ENCODE data around the gene S100A5. TPM values are rescaled to one million over a fixed set of nuclear protein-coding genes. Genes with fewer than 3 reads are reported as not detected.

S100A5 gene
- polyA plus RNA-seq, 2 of the 4 experiments (the other 2 are of a cell fraction) = 0.45 to 0.68 TPM

DNA sequence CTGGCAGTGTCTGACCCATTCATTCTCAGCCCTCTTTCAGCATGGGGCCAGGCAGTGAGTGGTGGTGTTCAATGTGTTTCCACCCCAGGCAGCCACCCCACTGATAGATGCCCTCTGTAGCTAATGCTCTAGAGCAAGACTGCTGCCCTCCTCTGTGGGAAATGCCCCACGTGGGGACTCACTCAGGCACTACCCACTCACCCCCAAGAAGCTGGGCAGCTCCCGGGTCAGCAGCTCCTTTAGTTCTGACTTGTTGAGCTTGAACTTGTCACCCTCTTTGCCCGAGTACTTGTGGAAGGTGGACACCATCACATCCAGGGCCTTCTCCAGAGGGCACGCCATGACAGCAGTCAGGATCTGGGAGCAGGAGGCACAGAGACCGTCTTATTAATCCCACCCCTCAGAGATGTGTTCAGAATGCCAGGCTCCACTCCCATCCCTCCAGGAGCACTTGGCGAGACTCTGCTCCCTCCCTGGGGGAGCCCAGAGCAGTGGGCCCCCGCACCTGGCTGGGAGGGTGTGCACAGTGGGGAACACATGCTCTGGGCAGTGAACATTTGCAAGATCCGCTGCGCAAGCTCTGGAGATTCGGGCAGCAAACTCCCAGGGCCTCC lies 3.8 kb upstream of the S100A5 start:
- ChIA-PET POLR2A (interaction anchor here (0.5 to 6.8 kb wide), 11 partner anchors 10 to 446 kb away, joined by 3 to 114 read pairs (median 4); partner anchors contain the start of genes CHTOP, INTS3, RPS27 and S100A2), CTCF (interaction anchor here (0.7 to 16.2 kb wide), 8 partner anchors 11 to 55 kb away, joined by 3 to 141 read pairs (median 22); partner anchors contain the start of genes S100A2 and S100A6)
- no peak for FAIRE-seq
- TF ChIP-seq JUN (IDR thresholded peaks at IDR 0.05) = no peak; a peak in 1 of 5 replicates
- TF ChIP-seq, protein P1, sequence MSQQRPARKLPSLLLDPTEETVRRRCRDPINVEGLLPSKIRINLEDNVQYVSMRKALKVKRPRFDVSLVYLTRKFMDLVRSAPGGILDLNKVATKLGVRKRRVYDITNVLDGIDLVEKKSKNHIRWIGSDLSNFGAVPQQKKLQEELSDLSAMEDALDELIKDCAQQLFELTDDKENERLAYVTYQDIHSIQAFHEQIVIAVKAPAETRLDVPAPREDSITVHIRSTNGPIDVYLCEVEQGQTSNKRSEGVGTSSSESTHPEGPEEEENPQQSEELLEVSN (IDR thresholded peaks at IDR 0.05; ENCODE audit: borderline replicate concordance, low read depth) = 0 out of 2 replicates have a peak, but pooled peaks have one; percentile 7
- DNase-seq (ENCODE audit: low read depth in 1 of 2, low spot score in 1 of 2) = no peak
- ATAC-seq = peak; percentile 0 to 1; a peak in 2 of 6 replicates
- H3K9me3 ChIP-seq = no peaks in the 10 kb centered on the region
- H3K4me2 ChIP-seq = peak overlapping the region; percentile 99
- peaks cover 88% of the 10 kb centered on the region for H3K4me1 ChIP-seq
- peak overlapping the region; percentile 96 to 97 for H3K27ac ChIP-seq
- WGBS (ENCODE audit: missing lambda C conversion rate) = 8% methylated on average over 10 of the region's 10 CpGs
- peak overlapping the region; percentile 62 for H3K4me3 ChIP-seq

DNA sequence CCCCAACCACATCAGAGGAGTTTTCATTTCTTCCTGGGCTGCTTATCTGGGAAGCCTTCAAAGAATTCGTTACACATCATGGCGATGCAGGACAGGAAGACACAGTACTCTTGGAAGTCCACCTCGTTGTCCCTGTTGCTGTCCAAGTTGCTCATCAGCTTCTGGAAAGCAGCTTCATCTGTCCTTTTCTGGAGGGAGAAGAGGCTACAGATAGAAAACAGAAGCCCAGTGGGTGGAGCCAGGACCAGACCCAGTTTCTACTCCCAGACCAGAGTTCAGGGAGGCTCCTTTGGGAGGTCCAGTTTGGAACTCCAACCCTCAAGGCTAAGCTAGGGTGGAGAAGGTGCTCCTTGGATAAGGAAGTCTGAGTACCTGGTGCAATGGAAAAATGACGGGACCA lies 3.0 kb upstream of the S100A5 start:
- Histone ChIP-seq H3K4me3 (peak overlapping the region; percentile 62), H3K4me2 (peak overlapping the region; percentile 99), H3K4me1 (peaks cover 82% of the 10 kb centered on the region), H3K27ac (peak overlapping the region; percentile 96 to 97), H3K9me3 (no peaks in the 10 kb centered on the region)
- TF ChIP-seq NFE2L2 (conservative IDR thresholded peaks at IDR 0.05; ENCODE audit: low read length) = no peak
- no peak for TF ChIP-seq ESRRA (IDR thresholded peaks at IDR 0.05; ENCODE audit: borderline replicate concordance, low read length)
- TF ChIP-seq, protein P2, sequence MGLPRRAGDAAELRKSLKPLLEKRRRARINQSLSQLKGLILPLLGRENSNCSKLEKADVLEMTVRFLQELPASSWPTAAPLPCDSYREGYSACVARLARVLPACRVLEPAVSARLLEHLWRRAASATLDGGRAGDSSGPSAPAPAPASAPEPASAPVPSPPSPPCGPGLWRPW (IDR thresholded peaks at IDR 0.05) = no peak
- TF ChIP-seq, protein P3, sequence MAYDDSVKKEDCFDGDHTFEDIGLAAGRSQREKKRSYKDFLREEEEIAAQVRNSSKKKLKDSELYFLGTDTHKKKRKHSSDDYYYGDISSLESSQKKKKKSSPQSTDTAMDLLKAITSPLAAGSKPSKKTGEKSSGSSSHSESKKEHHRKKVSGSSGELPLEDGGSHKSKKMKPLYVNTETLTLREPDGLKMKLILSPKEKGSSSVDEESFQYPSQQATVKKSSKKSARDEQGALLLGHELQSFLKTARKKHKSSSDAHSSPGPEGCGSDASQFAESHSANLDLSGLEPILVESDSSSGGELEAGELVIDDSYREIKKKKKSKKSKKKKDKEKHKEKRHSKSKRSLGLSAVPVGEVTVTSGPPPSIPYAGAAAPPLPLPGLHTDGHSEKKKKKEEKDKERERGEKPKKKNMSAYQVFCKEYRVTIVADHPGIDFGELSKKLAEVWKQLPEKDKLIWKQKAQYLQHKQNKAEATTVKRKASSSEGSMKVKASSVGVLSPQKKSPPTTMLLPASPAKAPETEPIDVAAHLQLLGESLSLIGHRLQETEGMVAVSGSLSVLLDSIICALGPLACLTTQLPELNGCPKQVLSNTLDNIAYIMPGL (CRISPR knock-in tag; IDR thresholded peaks at IDR 0.05; ENCODE audit: borderline replicate concordance) = no peak
- TF ChIP-seq CBX2 (IDR thresholded peaks at IDR 0.05; ENCODE audit: borderline replicate concordance, low read depth) = no peak
- TF ChIP-seq KDM1A (IDR thresholded peaks at IDR 0.05; ENCODE audit: low read depth) = no peak
- TF ChIP-seq CHD2 (IDR thresholded peaks at IDR 0.05; ENCODE audit: low read length, partially characterized antibody) = no peak
- no peak for TF ChIP-seq EHMT2 (IDR thresholded peaks at IDR 0.05; ENCODE audit: low read depth)
- TF ChIP-seq, protein P4, sequence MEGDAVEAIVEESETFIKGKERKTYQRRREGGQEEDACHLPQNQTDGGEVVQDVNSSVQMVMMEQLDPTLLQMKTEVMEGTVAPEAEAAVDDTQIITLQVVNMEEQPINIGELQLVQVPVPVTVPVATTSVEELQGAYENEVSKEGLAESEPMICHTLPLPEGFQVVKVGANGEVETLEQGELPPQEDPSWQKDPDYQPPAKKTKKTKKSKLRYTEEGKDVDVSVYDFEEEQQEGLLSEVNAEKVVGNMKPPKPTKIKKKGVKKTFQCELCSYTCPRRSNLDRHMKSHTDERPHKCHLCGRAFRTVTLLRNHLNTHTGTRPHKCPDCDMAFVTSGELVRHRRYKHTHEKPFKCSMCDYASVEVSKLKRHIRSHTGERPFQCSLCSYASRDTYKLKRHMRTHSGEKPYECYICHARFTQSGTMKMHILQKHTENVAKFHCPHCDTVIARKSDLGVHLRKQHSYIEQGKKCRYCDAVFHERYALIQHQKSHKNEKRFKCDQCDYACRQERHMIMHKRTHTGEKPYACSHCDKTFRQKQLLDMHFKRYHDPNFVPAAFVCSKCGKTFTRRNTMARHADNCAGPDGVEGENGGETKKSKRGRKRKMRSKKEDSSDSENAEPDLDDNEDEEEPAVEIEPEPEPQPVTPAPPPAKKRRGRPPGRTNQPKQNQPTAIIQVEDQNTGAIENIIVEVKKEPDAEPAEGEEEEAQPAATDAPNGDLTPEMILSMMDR (IDR thresholded peaks at IDR 0.05) = no peak
- ChIA-PET CTCF (interaction anchor here (1.0 to 16.2 kb wide), 7 partner anchors 9 to 83 kb away, joined by 3 to 141 read pairs (median 19); partner anchors contain the start of genes S100A13, S100A2 and S100A6), POLR2A (interaction anchor here (1.3 to 6.8 kb wide), 3 partner anchors 9 to 447 kb away, joined by 4 to 114 read pairs (median 39); partner anchors contain the start of genes RPS27, S100A2 and S100A6)
- DNase-seq (ENCODE audit: low read depth in 1 of 2, low spot score in 1 of 2) = no peak
- WGBS (ENCODE audit: missing lambda C conversion rate) = 79% methylated on average over 4 of the region's 4 CpGs
- no peak for FAIRE-seq
- ATAC-seq = no peak

DNA sequence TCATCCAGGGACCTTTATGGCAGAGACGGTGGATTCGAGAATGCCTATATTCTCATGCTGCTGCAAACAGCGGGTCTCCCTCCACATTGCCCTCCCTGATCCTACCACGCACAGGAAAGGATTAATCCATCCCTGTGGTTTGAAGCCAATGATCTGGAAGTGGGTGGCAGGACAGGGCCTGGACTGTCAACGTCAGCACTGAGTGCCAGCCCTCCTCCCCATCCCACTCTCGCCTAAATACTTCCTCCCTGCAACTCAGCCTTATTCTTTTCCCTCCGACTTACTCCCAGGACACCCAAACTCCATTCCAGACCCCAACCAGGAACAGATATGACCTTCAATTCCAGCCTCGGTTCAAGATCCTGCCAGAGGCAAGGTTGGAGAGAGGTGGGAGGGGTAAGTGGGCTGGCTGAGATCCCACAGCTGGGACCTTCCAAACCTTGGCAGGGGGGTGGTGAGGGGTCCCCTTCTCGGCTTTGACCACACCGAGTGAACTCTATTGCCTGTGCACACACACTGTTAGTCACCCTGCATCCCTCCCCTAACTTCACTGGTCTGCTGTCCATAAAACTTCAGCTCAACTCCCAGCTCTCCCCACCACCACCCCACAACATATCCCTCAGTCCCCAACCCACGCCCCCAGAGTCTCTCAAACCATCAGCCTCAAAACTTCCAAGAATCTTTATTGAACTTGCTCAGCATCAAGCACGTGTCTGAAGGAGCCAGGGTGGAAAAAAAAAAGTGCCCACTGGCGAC lies 2.4 kb upstream of the S100A5 start:
- FAIRE-seq (no peak), ATAC-seq (no peak), DNase-seq (ENCODE audit: low read depth in 1 of 2, low spot score in 1 of 2) (no peak)
- TF ChIP-seq EHMT2 (IDR thresholded peaks at IDR 0.05; ENCODE audit: low read depth) (no peak), BHLHE40 (IDR thresholded peaks at IDR 0.05; ENCODE audit: low read depth, low read length) (no peak), POLR2A (IDR thresholded peaks at IDR 0.05; ENCODE audit: low read length) (peak; percentile 17; the same call in 1 of the 2 replicates), SMC3 (IDR thresholded peaks at IDR 0.05) (no peak), RFX5 (IDR thresholded peaks at IDR 0.05) (no peak)
- H3K9me3 ChIP-seq = no peaks in the 10 kb centered on the region
- H3K4me3 ChIP-seq = peak overlapping the region; percentile 62
- ChIA-PET POLR2A (interaction anchor here (3.1 to 6.8 kb wide), 2 partner anchors 9 to 23 kb away, joined by 39 to 114 read pairs; partner anchors contain the start of genes S100A2 and S100A6), CTCF (interaction anchor here (0.6 to 16.2 kb wide), 8 partner anchors 9 to 84 kb away, joined by 3 to 141 read pairs (median 12); partner anchors contain the start of genes S100A13, S100A2 and S100A6)
- peak overlapping the region; percentile 96 to 97 for H3K27ac ChIP-seq
- H3K4me1 ChIP-seq = peaks cover 82% of the 10 kb centered on the region
- peak overlapping the region; percentile 99 for H3K4me2 ChIP-seq
- 68% methylated on average over 13 of the region's 13 CpGs for WGBS (ENCODE audit: missing lambda C conversion rate)
